Thoracic aorta (tissue), 2 donors: ENCODE data around the gene SRSF7. TPM values are rescaled to one million over a fixed set of nuclear protein-coding genes. Genes with fewer than 3 reads are reported as not detected.
"Not testable (repeated sequence)": the region's sequence is repeated elsewhere in the genome, so short reads cannot be mapped to it uniquely, and the experiment has no call there.

ENCODE experiments used
- ATAC-seq: fragments of 150-250 bp; one replicate; pipeline ENCODE4 v1.8.0; 2017; ENCODE audit warnings: low read depth; ENCODE audit not compliant: insufficient number of reproducible peaks, low FRiP score
- DNase-seq: peaks from one replicate; pipeline ENCODE4 v3.0.0-alpha.2; 2020; ENCODE audit warnings: low spot score
- H3K27ac ChIP-seq, 2 donors: fragments of 200-600 bp; sonication (generic); 1 replicate in 1 of 2; 2 replicates in 1 of 2; pipeline ENCODE4 v1.5.1; 2016; ENCODE audit warnings: mild to moderate bottlenecking in 2 of 2, moderate library complexity in 2 of 2
- H3K27me3 ChIP-seq: fragments of 200-600 bp; sonication (generic); replicated peaks from 2 replicates; pipeline ENCODE4 v1.6.0; 2016; ENCODE audit warnings: mild to moderate bottlenecking; ENCODE audit not compliant: insufficient read depth
- H3K36me3 ChIP-seq: fragments of 200-600 bp; sonication (generic); one replicate; pipeline ENCODE4 v1.5.1; 2016
- H3K4me1 ChIP-seq, 2 donors: fragments of 200-600 bp; sonication (generic); 1 replicate in 1 of 2; 2 replicates in 1 of 2; pipeline versions ENCODE4 v1.5.1 to v1.6.0; 2016; ENCODE audit warnings: low read depth in 2 of 2, mild to moderate bottlenecking in 1 of 2; ENCODE audit not compliant: control insufficient read depth in 1 of 2
- H3K4me3 ChIP-seq: fragments of 200-600 bp; sonication (generic); 2 replicates; pipeline ENCODE4 v1.5.1; 2016; ENCODE audit warnings: mild to moderate bottlenecking
- H3K9me3 ChIP-seq: fragments of 200-600 bp; sonication (generic); 2 replicates; pipeline ENCODE4 v1.5.1; 2016
- total RNA-seq, 2 donors: library from RNA; depleted of rRNA; stranded (reverse); fragments of >200 nt; gene quantifications; one replicate each; pipeline versions ENCODE4 v1.1.0 to v1.2.3, GENCODE V29; 2016
- TF ChIP-seq, protein P1 (sequence below): fragments of 200-600 bp; sonication (generic); IDR thresholded peaks from one replicate; pipeline ENCODE4 v1.5.1; 2019; ENCODE audit warnings: antibody characterized with exemption

Gene SRSF7
- total RNA-seq, 2 donors from 2014 or later, result 97.5 to 141 TPM

- Histone ChIP-seq H3K4me1 (no peaks in the 10 kb centered on the region), H3K27ac (no peak overlapping the region), H3K27me3 (no peaks in the 10 kb centered on the region), H3K9me3 (no peaks in the 10 kb centered on the region), H3K36me3 (peaks cover 3% of the 10 kb centered on the region), H3K4me3 (no peak overlapping the region)
- ATAC-seq, result no peak
- TF ChIP-seq, protein P1, sequence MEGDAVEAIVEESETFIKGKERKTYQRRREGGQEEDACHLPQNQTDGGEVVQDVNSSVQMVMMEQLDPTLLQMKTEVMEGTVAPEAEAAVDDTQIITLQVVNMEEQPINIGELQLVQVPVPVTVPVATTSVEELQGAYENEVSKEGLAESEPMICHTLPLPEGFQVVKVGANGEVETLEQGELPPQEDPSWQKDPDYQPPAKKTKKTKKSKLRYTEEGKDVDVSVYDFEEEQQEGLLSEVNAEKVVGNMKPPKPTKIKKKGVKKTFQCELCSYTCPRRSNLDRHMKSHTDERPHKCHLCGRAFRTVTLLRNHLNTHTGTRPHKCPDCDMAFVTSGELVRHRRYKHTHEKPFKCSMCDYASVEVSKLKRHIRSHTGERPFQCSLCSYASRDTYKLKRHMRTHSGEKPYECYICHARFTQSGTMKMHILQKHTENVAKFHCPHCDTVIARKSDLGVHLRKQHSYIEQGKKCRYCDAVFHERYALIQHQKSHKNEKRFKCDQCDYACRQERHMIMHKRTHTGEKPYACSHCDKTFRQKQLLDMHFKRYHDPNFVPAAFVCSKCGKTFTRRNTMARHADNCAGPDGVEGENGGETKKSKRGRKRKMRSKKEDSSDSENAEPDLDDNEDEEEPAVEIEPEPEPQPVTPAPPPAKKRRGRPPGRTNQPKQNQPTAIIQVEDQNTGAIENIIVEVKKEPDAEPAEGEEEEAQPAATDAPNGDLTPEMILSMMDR, result no peak
- no peak for DNase-seq
These were observed 42.4 kb upstream of the SRSF7 start for GRCh38 chr2:38793511-38793910.

DNA sequence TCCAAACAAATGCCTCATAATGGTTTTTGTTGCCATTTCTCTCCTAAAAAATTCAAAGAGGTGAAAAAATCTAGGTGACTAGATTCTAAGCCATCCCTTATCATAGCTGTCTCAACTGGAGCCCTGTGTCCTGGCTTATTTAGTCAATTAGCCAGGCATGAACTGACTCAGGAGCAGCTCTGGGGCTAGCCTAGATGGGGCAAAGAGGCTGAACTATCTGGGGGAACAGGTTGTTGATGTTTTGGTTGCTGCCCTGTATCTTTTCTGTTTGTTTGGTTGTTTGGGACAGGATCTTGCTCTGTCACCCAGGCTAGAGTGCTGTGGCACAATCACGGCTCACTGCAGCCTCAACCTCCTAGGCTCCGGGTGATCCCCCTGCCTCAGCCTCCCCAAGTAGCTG, 41.6 kb upstream of the SRSF7 start:
- no peaks in the 10 kb centered on the region for H3K4me1 ChIP-seq
- peaks cover 3% of the 10 kb centered on the region for H3K36me3 ChIP-seq
- no peak overlapping the region for H3K4me3 ChIP-seq
- H3K27ac ChIP-seq, result no peak overlapping the region
- no peaks in the 10 kb centered on the region for H3K9me3 ChIP-seq
- no peaks in the 10 kb centered on the region for H3K27me3 ChIP-seq
- no peak for DNase-seq
- TF ChIP-seq, protein P1, result no peak
- no peak for ATAC-seq

- not testable (repeated sequence) for H3K36me3 ChIP-seq, H3K9me3 ChIP-seq, H3K4me3 ChIP-seq, H3K27me3 ChIP-seq, H3K27ac ChIP-seq, DNase-seq, ATAC-seq, H3K4me1 ChIP-seq
These were observed 41.2 kb upstream of the SRSF7 start for GRCh38 chr2:38792321-38792720.

- Histone ChIP-seq H3K4me3 (no peak overlapping the region), H3K27ac (no peak overlapping the region), H3K4me1 (no peaks in the 10 kb centered on the region), H3K27me3 (no peaks in the 10 kb centered on the region), H3K36me3 (no peaks in the 10 kb centered on the region), H3K9me3 (no peaks in the 10 kb centered on the region)
- TF ChIP-seq, protein P1, result no peak
- ATAC-seq (no peak), DNase-seq (no peak)
These were observed 40.6 kb upstream of the SRSF7 start for GRCh38 chr2:38791744-38792143.

DNA sequence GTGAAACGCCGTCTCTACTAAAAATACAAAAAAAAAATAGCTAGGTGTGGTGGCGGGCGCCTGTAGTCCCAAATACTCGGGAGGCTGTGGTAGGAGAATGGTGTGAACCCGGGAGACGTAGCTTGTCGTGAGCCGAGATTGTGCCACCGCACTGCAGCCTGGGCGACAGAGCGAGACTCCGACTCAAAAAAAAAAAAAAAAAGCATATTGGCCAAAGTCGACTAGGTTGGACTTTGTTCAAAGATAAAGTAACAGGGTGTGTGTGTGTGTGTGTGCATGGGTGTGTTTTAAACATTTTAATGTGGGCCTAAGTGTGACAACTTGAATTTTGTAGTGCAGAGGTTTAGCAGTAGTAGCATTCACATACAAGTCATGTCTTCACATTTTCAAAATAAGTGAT, 38.5 kb upstream of the SRSF7 start:
- Histone ChIP-seq H3K4me3 (no peak overlapping the region), H3K9me3 (no peaks in the 10 kb centered on the region), H3K27me3 (no peaks in the 10 kb centered on the region), H3K4me1 (no peaks in the 10 kb centered on the region), H3K36me3 (no peaks in the 10 kb centered on the region), H3K27ac (no peak overlapping the region)
- ATAC-seq (no peak), DNase-seq (no peak)
- TF ChIP-seq, protein P1, result no peak

DNA sequence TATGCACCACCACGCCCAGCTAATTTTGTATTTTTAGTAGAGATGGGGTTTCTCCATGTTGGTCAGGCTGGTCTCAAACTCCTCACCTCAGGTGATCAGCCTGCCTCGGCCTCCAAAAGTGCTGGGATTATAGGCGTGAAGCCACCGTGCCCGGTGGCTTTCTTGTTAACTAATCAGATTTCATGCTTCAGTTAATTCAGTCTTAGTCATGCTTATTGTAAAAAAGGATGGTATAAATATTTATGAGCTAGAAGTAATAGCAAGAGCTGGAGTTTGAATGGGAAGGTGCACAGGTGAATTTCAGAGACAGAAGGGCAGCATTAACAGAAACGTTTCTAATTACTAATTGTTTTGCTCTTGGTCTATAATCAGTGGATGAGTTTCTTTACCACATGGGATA, 37.1 kb upstream of the SRSF7 start:
- H3K4me3 ChIP-seq, result no peak overlapping the region
- TF ChIP-seq, protein P1, result no peak
- H3K36me3 ChIP-seq, result no peaks in the 10 kb centered on the region
- ATAC-seq, result no peak
- no peak for DNase-seq
- H3K27me3 ChIP-seq, result no peaks in the 10 kb centered on the region
- H3K27ac ChIP-seq, result no peak overlapping the region
- H3K4me1 ChIP-seq, result no peaks in the 10 kb centered on the region
- H3K9me3 ChIP-seq, result no peaks in the 10 kb centered on the region
